ENCODE measurements around the gene NOD1.
"Not testable (repeated sequence)": the region's sequence is repeated elsewhere in the genome, so short reads cannot be mapped to it uniquely, and the experiment has no call there.

NOD1 gene

DNA sequence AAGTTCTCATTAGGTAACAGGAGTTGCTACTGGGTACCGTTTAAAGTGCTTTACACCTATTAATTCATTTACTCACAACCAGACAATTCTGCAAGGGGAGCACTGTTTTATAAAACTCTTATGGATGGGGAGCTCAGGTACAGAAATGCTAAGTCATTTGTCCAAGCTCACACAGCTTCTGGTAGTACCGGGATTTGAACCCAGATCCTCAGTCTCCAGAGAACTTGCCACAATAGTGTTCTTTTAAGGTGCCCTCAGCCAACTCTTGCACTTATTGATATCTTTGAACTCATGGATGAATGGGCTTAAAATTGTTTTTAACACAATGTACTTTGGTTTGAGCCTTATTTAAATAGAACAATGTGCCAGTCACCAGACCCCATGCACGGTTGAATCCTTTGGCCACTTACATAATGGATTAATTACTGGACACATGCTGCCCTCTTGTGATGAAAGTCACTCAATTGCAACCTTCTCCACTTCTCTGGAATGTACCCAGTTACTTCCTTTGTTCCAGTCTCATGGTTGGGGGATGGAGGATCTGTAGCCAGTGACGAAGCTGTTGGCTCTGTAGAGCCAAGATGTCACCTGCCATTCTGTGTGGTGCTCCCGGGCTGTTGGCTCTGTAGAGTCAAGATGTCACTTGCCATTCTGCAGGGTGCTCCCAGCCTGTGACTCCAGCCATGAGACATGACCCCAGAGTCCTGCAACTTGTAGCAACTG, 65.6 kb downstream of the NOD1 start:
- DNase-seq, result peak; percentile 83

- DNase-seq, result no peak
Measured at GRCh38 chr7:30411897-30412296, 66.7 kb downstream of the NOD1 start.

DNA sequence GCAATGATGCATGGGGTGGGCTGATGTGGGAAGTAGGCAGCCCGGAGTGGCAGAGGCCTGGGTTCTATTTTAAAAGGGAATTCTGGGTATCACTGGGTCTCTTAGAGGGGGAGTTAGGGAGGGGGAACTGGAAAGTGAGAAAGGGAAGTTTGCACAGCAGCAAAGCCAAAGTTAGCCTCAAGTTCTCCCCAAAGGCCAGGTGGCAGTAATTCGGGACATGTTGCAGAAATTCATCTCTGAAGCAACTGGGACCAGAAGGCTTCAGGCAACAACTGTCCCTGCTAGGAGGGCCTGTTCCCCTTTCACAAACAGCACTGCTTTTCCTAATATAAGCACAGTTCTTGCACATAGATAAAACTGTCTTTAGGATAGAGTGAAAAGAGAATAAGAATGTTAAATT, 67.4 kb downstream of the NOD1 start:
- peak; percentile 20 for DNase-seq

DNA sequence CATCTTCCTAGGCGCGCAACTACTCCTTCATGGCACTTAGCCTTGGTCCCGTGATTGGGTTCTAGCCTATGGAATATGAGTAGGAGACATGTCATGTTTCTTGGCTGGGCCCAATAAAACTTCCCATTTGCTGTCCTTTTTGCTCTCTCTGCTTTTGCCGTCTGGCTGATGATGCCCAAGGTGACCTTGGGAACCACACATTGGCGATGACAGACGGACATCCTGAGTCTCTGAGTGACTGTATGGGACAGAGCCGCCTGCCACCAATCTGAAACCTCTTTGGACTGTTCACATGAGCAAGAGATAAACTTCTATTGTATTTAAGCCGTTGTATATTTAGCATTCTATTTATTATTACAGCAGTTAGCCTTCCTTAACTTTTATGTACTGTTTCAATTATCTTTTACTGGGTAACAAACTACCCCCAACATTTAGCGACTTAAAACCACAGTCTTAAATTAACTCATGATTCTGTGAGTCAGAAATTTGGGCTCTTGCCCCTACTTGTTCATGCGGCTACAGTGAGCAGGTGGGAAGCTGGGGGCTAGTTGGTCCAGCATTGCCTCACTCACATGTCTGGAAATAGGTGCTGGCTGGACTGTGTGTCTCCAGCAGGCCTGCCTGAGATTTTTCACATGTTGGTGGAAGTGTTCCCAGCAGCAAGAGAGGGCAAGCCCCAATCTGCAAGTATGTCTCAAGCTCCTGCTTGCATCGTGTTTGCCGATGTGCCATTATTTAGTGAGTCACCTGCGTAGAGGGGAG, 71.7 kb downstream of the NOD1 start:
- DNase-seq, result no peak

DNA sequence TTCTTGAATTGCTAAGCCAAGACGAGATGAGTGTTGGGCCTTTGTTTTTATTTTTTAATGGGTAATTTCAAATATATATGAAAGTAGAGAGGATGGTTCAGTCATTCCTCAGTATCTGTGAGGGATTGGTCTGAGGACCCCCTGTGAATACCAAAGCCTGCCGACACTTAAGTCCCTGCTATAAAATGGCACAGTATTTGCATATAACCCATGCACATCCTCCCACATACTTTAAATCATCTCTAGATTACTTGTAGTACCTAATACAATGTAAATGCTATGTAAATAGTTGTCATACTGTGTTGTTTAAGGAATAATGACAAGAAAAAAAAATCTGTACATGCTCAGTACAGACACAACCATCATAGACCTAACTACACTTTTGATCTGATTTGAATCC, 73.4 kb downstream of the NOD1 start:
- no peak for DNase-seq

DNA sequence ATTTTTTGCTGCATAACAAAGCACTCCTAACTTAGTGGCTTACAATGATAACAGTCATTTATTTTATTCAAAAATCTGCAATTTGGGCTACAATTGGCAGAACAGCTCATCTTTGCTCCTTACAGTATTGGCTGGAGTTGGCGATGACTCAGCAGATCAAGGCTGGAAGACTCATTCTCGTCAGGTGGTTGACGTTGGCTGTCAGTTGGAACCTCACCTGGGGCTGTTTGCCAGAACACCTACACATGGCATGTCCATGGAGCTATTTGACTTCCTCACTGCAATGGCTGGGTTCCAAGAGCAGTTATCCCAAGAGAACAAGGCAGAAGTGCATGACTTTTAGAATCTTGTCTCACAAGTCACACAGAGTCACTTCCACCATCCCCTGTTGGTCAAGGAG, 75.1 kb downstream of the NOD1 start:
- DNase-seq, result no peak

- DNase-seq, result peak; percentile 49
Measured at GRCh38 chr7:30396389-30396788, 82.2 kb downstream of the NOD1 start.

DNA sequence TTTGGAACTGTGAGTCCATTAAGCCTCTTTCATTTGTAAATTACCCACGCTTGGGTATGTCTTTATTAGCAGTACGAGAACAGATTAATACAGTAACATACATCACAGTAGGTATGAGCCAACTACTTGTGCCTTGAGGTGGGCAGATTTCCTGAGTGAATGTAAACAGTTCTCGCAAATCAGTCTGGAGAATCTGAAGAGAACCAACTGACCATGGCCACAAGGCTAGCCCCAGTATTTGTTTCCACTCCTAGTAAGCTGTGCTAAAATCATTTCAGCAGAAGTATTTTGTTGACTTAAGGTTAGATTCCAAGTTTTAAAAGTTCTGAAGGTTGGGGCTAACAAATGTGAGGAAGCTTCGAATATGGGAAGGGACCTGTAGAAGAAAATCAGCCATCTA, 82.9 kb downstream of the NOD1 start:
- DNase-seq, result no peak

DNA sequence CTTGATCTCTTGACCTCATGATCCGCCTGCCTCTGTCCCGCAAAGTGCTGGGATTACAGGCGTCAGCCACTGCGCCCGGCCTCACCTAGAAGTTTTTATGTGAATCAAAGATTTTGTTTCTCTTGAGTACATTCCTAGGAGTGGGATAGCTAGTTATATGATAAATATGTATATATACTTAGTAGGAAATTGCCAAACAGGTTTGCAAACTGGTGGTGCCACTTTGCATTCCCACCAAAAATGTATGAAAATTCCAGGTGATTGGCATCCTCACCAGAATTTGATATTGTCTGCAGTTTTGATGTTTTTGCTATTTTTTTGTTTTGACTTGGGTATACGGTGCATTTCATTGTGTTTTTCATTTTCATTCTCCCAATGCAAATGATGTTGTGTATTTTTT, 86.8 kb downstream of the NOD1 start:
- DNase-seq, result no peak

DNA sequence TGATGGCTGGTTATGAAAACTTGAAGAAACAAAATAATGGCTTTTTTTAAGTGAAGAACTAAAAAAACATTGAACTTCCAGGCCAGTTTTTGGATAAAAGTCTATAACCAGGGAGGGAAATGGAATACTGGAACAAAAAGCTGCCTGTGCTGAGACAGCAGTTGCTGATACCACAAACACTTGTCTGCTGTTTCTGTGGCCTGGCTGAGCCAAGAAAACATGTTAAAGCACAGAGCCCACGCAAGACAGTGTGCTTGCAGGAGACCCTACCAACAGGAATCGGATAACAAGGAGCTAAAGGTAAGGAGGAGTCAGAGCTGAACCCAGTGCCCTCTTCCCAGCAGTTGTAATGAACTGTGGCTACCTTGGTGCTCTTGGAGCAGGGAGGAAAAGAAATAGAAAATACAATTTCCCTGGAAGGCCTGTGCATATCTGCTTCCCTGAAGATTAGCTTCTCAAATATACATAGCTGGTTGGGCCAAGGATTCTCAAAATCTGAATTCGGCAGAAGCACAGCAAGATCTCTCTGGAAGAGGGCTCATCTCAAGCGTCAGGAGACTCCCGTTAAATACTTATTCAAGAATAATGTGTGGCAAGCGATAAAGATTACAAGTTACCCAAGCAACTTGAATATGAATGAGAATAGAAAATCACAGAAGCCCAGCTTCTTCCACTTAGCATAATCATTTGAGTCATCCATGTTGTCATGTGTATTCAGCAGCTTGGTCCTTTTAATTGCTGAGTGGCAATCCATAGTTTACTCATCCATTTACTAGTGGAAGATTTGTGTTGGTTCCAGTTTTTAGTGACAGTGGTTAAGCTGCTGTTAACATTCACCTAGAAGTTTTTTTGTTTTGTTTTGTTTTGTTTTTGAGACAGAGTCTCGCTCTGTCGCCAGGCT, 87.6 kb downstream of the NOD1 start:
- no peak for DNase-seq

DNA sequence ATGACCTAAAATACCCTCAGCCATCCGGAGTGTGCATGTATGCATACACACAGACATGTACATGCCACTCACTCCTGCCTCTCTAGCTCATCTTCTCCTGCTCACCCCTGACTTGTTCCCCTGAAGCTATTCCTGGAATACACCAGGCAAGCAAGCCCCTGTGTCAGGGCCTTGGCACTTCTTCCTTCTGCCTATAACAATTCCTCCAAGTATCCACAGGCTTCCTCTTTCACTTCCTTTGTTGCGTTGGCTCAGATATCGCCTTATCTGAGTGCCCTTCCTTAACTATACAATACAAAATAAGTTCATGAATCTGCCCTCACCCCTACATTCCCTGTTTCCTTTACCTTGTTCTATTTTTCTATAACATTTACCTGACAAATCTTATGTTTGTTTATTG, 88.8 kb downstream of the NOD1 start:
- no peak for DNase-seq

- no peak for DNase-seq
Measured at GRCh38 chr7:30382607-30383006, 96.0 kb downstream of the NOD1 start.

GRCh38 chr7:30380824-30381223, 97.8 kb downstream of the NOD1 start:
- not testable (repeated sequence) for DNase-seq

- no peak for DNase-seq
Measured at GRCh38 chr7:30380294-30380693, 98.3 kb downstream of the NOD1 start.

GRCh38 chr7:30379741-30380140, 98.8 kb downstream of the NOD1 start:
- DNase-seq, result no peak

DNA sequence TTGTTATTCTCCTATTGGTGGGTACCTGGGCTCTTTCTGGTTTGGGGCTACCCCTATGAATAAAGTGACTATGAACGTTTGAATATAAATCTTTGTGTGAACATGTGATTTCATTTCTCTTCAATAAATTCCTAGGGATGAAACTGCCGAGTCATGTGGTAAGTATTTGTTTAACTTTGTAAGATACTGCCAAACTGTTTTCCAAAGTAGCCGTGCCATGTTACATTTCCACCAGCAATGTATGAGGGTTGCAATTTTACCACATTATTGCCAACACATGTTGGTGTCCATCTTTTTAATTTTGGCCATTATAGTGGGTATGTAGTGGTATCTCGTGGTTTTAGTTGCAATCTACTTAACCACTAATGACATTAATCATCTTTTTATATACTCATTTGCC, 99.5 kb downstream of the NOD1 start:
- DNase-seq, result no peak

DNA sequence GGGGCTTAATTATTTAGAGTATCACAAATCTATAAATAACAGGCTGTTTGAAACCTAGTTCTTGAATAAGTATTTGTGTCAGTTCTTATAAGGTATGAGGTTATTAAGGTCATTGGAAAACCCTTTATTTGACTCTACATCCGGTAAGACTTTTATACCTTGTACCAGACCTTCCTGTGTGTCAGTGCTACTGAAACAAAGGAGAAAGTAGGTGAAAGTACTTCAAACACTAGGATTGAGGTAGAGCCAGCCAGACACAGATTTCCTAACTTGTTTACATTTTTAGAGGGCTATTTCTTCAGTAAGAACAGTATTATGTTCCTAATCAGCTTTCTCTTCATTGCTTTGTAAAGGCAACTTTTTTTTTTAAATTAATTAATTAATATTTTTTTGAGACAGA, 100.3 kb downstream of the NOD1 start:
- DNase-seq, result no peak
